ENCODE measurements around the gene ZNF319. TPM values are rescaled to one million over a fixed set of nuclear protein-coding genes. Genes with fewer than 3 reads are reported as not detected.

The ZNF319 gene
- total and polyA plus RNA-seq, 2 of the 8 experiments (the other 6 are each of a cell fraction or from before 2014, with no cell fraction given), result 3.3 to 5.5 TPM

DNA sequence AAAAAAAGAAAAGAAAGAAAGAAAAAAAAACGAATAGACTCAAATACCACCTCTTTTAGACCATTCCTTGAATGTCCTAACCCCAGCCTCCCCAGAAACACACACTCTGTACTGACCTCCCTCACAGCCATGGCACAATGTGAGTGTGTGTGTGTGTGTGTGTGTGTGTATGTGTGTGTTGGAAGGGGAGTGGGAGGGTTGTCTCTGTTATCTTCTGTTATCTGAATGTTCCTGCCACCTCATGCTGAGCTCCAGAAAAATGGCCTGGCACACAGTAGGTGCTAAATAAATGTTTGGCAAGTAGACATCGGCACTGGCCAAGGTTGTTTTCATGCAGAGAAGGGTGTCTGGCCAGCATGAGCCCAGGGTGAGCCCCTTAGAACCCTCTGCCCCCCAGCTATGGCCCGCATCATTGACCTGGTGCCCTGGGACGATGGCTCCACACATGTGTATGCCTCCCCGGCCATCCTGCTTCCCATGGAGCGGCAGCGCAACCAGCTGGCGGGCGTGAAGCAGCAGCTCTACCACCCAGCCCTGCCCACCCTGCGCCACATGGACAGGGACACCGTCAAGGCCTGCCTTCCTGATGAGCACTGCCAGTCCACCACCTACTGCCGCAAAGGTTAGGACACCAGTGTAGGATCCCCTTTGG is 22.9 kb downstream of the ZNF319 start (continued):
- TF ChIP-seq CHD7 (IDR thresholded peaks at IDR 0.05; ENCODE audit: insufficient replicate concordance, low read length) (no peak), GABPA (IDR thresholded peaks at IDR 0.05; ENCODE audit: borderline replicate concordance, insufficient read depth, low read length) (no peak), ATF2 (IDR thresholded peaks at IDR 0.05; ENCODE audit: low read length) (no peak)
- TF ChIP-seq, protein P1, sequence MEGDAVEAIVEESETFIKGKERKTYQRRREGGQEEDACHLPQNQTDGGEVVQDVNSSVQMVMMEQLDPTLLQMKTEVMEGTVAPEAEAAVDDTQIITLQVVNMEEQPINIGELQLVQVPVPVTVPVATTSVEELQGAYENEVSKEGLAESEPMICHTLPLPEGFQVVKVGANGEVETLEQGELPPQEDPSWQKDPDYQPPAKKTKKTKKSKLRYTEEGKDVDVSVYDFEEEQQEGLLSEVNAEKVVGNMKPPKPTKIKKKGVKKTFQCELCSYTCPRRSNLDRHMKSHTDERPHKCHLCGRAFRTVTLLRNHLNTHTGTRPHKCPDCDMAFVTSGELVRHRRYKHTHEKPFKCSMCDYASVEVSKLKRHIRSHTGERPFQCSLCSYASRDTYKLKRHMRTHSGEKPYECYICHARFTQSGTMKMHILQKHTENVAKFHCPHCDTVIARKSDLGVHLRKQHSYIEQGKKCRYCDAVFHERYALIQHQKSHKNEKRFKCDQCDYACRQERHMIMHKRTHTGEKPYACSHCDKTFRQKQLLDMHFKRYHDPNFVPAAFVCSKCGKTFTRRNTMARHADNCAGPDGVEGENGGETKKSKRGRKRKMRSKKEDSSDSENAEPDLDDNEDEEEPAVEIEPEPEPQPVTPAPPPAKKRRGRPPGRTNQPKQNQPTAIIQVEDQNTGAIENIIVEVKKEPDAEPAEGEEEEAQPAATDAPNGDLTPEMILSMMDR (IDR thresholded peaks at IDR 0.05; ENCODE audit: control extremely low read depth in 1 of 3, insufficient read depth in 1 of 3, low read depth in 1 of 3, low read length in 3 of 3), result peak; percentile 60 to 78 (median 69)
- TF ChIP-seq, protein P2, sequence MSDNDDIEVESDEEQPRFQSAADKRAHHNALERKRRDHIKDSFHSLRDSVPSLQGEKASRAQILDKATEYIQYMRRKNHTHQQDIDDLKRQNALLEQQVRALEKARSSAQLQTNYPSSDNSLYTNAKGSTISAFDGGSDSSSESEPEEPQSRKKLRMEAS (IDR thresholded peaks at IDR 0.05), result peak; percentile 47; the same call in 1 of the 2 replicates
